DMS153 treated with DMSO at 0.1 percent for 48 hours (cell line): ENCODE results near the gene SCAI.
"Not testable (repeated sequence)": the region's sequence is repeated elsewhere in the genome, so short reads cannot be mapped to it uniquely, and the experiment has no call there.

Experiments
- DNase-seq: peaks from one replicate; lab custom pipeline; 2025; ENCODE audit not compliant: unreplicated experiment; lab: John Stamatoyannopoulos, UW

Gene SCAI

DNA sequence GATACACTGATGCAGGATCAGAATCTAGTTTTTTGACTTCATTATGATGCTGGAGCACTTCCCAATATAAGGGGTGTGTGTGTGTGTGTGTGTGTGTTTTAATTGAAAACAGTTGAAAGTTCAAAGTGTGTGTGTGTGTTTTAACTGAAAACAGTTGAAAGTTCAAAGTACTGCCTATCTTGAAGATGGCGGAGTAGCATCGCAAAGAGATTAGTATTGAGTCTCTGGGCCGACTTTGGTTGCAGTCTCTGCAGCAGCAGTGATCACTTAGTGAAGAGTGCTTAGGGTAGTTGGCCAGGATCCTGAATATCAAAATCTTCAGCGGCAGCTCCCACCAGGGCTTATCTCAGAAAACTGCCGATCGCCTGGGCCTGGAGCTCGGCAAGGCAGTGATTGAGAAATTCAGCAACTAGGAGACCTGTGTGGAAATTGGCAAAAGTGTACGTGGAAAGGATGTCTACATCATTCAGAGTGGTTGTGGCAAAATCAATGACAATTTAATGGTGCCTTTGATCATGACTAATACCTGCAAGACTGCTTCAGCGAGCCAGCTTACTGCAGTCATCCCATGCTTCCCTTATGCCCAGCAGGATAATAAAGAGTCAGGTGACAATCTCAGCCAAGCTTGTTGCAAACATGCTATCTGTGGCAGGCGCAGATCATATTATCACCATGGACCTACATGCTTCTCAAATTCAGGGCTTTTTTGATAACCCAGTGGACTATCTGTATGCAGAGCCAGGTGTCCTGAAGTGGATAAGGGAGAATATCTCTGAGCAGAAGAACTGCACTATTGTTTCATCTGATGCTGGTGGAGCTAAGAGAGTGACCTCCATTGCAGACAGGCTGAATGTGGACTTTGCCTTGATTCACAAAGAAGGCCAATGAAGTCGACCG is 7.3 kb upstream of the SCAI start:
- DNase-seq, result no peak

GRCh38 chr9:125147401-125147951 is 4.1 kb upstream of the SCAI start:
- DNase-seq, result no peak

- no peak for DNase-seq
Measured at GRCh38 chr9:125146247-125146646, 2.9 kb upstream of the SCAI start.

- DNase-seq, result no peak
Measured at GRCh38 chr9:125145425-125145824, 2.1 kb upstream of the SCAI start.

GRCh38 chr9:125142560-125143376 is 560 bp downstream of the SCAI start:
- no peak for DNase-seq

- DNase-seq, result no peak
Measured at GRCh38 chr9:125141751-125142150, 1.6 kb downstream of the SCAI start.

DNA sequence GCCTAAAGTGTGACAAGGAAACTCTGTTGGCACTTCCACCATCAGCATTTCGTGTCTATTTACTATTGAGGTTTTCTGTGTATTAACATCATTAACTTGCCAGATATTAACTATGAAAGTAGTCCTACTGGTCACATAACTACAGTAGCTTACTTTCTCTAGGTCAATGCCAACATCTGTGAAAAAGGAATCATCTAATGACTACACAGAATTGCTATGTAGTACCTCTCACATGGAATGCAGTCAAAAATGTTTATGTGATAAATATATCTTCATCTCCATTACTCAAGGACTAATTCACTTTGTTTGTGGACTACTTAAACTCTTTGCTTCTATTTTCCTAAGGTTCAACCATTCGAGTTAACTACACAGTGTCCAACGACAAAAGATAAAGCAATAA is 2.1 kb downstream of the SCAI start:
- DNase-seq, result no peak

- no peak for DNase-seq
Measured at GRCh38 chr9:125140576-125140975, 2.8 kb downstream of the SCAI start.

GRCh38 chr9:125137200-125137599 is 6.1 kb downstream of the SCAI start:
- DNase-seq, result no peak

DNA sequence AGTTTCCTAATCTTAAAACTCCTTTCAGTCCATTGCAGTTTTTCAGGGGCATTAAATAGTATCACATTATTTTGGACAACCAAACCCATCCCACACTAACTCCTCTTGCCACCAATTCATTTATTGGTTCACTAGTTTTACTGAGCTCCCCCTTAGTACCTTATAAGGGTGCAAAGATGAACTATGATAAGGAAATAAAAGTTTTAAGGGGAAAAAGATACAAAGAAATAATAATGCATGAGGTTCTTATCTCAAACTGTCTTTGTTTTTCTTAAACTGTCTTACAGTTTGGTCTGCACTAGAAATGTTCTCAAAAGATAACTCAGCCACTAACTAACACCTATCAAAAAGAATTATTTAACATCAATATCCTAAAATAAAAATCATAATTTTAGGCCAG is 8.4 kb downstream of the SCAI start:
- no peak for DNase-seq

- DNase-seq, result no peak
Measured at GRCh38 chr9:125133403-125134329, 9.7 kb downstream of the SCAI start.

- DNase-seq, result no peak
Measured at GRCh38 chr9:125131778-125132177, 11.6 kb downstream of the SCAI start.

DNA sequence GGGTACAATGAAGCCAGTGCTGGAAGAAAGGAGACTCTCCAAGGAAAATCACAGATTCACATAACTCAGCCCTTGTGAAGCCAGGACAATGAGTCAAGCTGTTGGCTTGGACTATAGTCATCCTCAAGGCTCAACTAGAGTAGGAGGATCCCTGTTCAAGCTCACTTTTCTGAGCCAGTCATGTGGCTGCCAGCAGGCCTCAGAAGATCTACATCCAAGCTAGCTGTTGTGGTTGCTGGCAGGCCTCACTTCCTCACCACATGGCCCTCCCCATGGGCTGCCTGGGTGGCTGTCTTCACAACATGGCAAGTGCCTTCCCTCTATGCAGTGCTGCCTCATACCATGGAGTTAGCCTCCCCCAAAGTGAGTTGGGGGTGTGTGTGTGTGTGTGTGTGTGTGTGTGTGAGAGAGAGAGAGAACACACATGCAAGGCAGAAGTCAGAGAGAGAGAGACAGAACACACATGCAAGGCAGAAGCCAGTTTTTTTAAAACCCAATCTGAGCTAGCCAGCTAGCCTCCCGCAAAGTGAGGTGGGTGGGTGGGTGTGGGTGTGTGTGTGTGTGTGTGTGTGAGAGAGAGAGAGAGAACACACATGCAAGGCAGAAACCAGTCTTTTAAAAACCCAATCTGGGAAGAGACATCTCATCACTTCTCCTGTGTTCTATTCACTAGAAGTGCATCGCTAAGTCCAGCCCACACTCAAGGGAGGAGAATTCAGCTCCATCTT is 17.1 kb downstream of the SCAI start:
- no peak for DNase-seq

DNA sequence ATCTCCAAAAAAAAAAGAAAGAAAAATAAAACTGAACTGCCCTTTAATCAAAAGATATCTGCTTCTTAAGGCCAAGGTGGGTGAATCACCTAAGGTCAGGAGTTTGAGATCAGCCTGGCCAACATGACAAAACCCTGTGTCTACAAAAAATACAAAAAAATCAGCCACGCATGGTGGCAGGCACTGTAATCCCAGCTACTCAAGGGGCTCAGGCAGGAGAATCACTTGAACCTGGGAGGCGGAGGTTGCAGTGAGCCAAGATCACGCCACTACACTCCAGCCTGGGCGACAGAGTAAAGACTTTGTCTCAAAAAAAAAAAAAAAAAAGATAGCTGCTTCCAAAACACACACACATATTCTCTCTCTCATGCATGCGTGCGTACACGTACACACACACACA is 17.8 kb downstream of the SCAI start:
- DNase-seq, result no peak

DNA sequence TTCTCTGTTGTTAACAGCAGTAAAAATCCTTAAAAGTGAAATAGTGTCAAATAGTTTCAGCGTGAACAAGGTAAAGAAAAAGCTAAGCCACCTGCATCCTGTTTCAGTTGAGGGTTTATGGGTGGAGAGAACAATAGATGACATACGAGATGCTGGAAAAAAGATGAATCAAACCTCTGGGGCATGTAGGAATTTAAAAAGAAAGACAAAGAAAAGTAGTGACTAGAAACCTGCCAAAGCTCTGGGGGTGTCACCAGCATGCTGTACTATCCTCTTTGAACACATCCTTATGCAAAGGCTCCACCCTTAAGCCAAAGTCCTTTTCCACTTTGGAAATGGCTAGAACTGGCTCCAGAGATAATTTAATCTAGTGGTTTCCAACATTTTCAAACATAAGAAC is 22.2 kb downstream of the SCAI start:
- DNase-seq, result no peak

GRCh38 chr9:125119643-125120286 is 23.6 kb downstream of the SCAI start:
- no peak for DNase-seq

DNA sequence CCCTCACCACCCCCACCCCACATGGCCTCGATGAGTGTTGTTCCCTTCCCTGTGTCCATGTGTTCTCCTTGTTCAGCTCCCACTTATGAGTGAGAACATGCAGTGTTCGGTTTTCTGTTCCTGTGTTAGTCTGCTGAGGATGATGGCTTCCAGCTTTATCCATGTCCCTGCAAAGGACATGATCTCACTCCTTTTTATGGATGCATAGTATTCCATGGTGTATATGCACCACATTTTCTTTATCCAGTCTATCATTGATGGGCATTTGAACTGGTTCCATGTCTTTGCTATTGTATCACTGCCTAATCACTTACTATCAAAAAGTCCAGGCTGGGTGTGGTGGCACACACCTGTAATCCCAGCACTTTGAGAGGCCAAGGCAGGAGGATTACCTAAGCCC is 24.6 kb downstream of the SCAI start:
- not testable (repeated sequence) for DNase-seq

GRCh38 chr9:125114503-125114902 is 28.8 kb downstream of the SCAI start:
- DNase-seq, result not testable (repeated sequence)

GRCh38 chr9:125110464-125110863 is 32.9 kb downstream of the SCAI start:
- no peak for DNase-seq

GRCh38 chr9:125108541-125108940 is 34.8 kb downstream of the SCAI start:
- DNase-seq, result not testable (repeated sequence)
